SK-N-SH (cell line): Measurements from ENCODE around the gene RNF187. TPM values are rescaled to one million over a fixed set of nuclear protein-coding genes. Genes with fewer than 3 reads are reported as not detected.

Experiments
- CTCF ChIA-PET: fragments of 300-600, 350-600 bp; formaldehyde crosslinking; extraction: SDS; loops from one replicate; lab custom pipeline; 2021; lab: Yijun Ruan, JAX
- POLR2A ChIA-PET: fragments of 350-600 bp; sonication (Branson Sonifier 250); formaldehyde crosslinking; extraction: SDS; loops from one replicate; lab custom pipeline; 2020; ENCODE audit warnings: antibody characterized with exemption, inconsistent platforms; lab: Yijun Ruan, JAX
- DNase-seq: peaks from one replicate; pipeline ENCODE4 v3.0.0; 2012
- H2AFZ ChIP-seq: fragments of 200-600 bp; sonication (generic); 2 replicates; pipeline ENCODE4 v1.8.1; 2016; ENCODE audit warnings: antibody characterized with exemption, mild to moderate bottlenecking, low read depth
- H3F3A ChIP-seq: fragments of 200-600 bp; sonication (generic); replicated peaks from 2 replicates; pipeline ENCODE3; 2016; ENCODE audit warnings: antibody characterized with exemption, mild to moderate bottlenecking; ENCODE audit not compliant: insufficient read depth
- H3K27ac ChIP-seq, 2 experiments: fragments of 200-500 bp in 1 of 2; fragments of 200-600 bp in 1 of 2; sonication (Bioruptor generic) in 1 of 2; sonication (generic), shearing (Covaris generic) in 1 of 2; 2 replicates each; pipeline versions ENCODE4 v1.5.1 to v1.6.1; 2014 to 2016; ENCODE audit warnings: low read depth in 2 of 2, inconsistent platforms in 1 of 2, low read length in 1 of 2, mild to moderate bottlenecking in 1 of 2, mixed read lengths in 1 of 2
- H3K27me3 ChIP-seq: fragments of 200-600 bp; sonication (generic), shearing (Covaris generic); 2 replicates; pipeline ENCODE4 v1.6.1; 2016; ENCODE audit warnings: mixed run types; ENCODE audit not compliant: insufficient read depth
- H3K36me3 ChIP-seq, 2 experiments: fragments of 200-500 bp in 1 of 2; fragments of 200-600 bp in 1 of 2; sonication (Bioruptor generic) in 1 of 2; sonication (generic) in 1 of 2; replicated peaks in 1 of 2; 2 replicates each; pipeline versions ENCODE3 to v1.5.1; 2014 to 2016; ENCODE audit warnings: low read length in 1 of 2, mild to moderate bottlenecking in 1 of 2; ENCODE audit not compliant: insufficient read depth in 2 of 2, control insufficient read depth in 1 of 2
- H3K4me1 ChIP-seq, 2 experiments: fragments of 200-500 bp in 1 of 2; fragments of 200-600 bp in 1 of 2; sonication (Bioruptor generic) in 1 of 2; sonication (generic), shearing (Covaris generic) in 1 of 2; 2 replicates each; pipeline versions ENCODE4 v1.5.1 to v1.6.1; 2014 to 2016; ENCODE audit warnings: low read depth in 1 of 2, low read length in 1 of 2, mixed run types in 1 of 2; ENCODE audit not compliant: insufficient read depth in 2 of 2, control insufficient read depth in 1 of 2
- H3K4me2 ChIP-seq: fragments of 200-600 bp; sonication (generic), shearing (Covaris generic); 2 replicates; pipeline ENCODE4 v1.6.1; 2017; ENCODE audit warnings: mixed run types
- H3K4me3 ChIP-seq, 2 experiments: fragments of 200-500 bp in 1 of 2; fragments of 200-600 bp in 1 of 2; sonication (Bioruptor generic) in 1 of 2; sonication (generic), shearing (Covaris generic) in 1 of 2; 2 replicates each; pipeline versions ENCODE4 v1.5.1 to v1.8.1; 2014 to 2016; ENCODE audit warnings: low read depth in 2 of 2, inconsistent platforms in 1 of 2, low read length in 1 of 2, mild to moderate bottlenecking in 1 of 2, mixed read lengths in 1 of 2, moderate library complexity in 1 of 2
- H3K79me2 ChIP-seq: fragments of 200-600 bp; sonication (generic); 2 replicates; pipeline ENCODE4 v1.8.1; 2017; ENCODE audit warnings: mild to moderate bottlenecking; ENCODE audit not compliant: insufficient read depth
- H3K9ac ChIP-seq: fragments of 200-600 bp; sonication (generic); 2 replicates; pipeline ENCODE4 v1.6.1; 2017; ENCODE audit warnings: mixed run types
- H3K9me2 ChIP-seq: fragments of 200-600 bp; sonication (generic); 2 replicates; pipeline ENCODE4 v1.6.1; 2017; ENCODE audit warnings: mixed run types
- H3K9me3 ChIP-seq: fragments of 200-600 bp; sonication (generic); 2 replicates; pipeline ENCODE4 v1.6.1; 2017; ENCODE audit warnings: mixed run types, mild to moderate bottlenecking, moderate library complexity
- H4K20me1 ChIP-seq: fragments of 200-600 bp; sonication (generic); 2 replicates; pipeline ENCODE4 v1.6.1; 2017; ENCODE audit warnings: mild to moderate bottlenecking, mixed run types; ENCODE audit not compliant: insufficient read depth
- ELF1 ChIP-seq: IDR thresholded peaks from 2 replicates; pipeline ENCODE4 v1.4.0; 2012
- IRF3 ChIP-seq: fragments of 150-350 bp; IDR thresholded peaks from 2 replicates; pipeline ENCODE4 v1.6.1; 2016; ENCODE audit warnings: mild to moderate bottlenecking, low read depth, low read length
- JUND ChIP-seq: IDR thresholded peaks from 2 replicates; pipeline ENCODE4 v1.4.0; 2012
- MEF2A ChIP-seq: IDR thresholded peaks from 2 replicates; pipeline ENCODE4 v1.4.0; 2012; ENCODE audit warnings: low read depth, borderline replicate concordance
- NRF1 ChIP-seq: IDR thresholded peaks from 2 replicates; pipeline ENCODE4 v1.6.1; 2012; ENCODE audit warnings: low read depth, mild to moderate bottlenecking, low read length
- PBX3 ChIP-seq: IDR thresholded peaks from 2 replicates; pipeline ENCODE4; 2012
- RAD21 ChIP-seq: IDR thresholded peaks from 2 replicates; pipeline ENCODE4 v1.6.1; 2012; ENCODE audit warnings: mild to moderate bottlenecking, low read length
- RCOR1 ChIP-seq: fragments of 150-350 bp; IDR thresholded peaks from 2 replicates; pipeline ENCODE4 v1.6.1; 2017; ENCODE audit warnings: antibody characterized with exemption, low read length
- TCF12 ChIP-seq: IDR thresholded peaks from 2 replicates; pipeline ENCODE4 v1.4.0; 2012
- TEAD4 ChIP-seq: IDR thresholded peaks from 2 replicates; pipeline ENCODE4 v1.4.0; 2012; ENCODE audit warnings: mild to moderate bottlenecking, borderline replicate concordance; ENCODE audit not compliant: insufficient read depth
- YY1 ChIP-seq: IDR thresholded peaks from 2 replicates; pipeline ENCODE4 v1.4.0; 2012; ENCODE audit warnings: low read depth, mild to moderate bottlenecking
- WGBS: methylation state at CpG from one replicate; pipeline ENCODE4 v1.1.6; 2017; ENCODE audit warnings: low lambda C conversion rate; 5-methylcytosine and 5-hydroxymethylcytosine counted together
- polyA plus RNA-seq, 3 experiments: library from polyadenylated mRNA; depleted of rRNA; stranded (reverse); fragments of >200 nt; gene quantifications; 2 replicates each; pipeline ENCODE4 v1.2.3, GENCODE V29; 2012
- TF ChIP-seq, protein P1 (sequence below): IDR thresholded peaks from 2 replicates; pipeline ENCODE4 v1.4.0; 2012; ENCODE audit warnings: low read depth, borderline replicate concordance
- TF ChIP-seq, protein P2 (sequence below): IDR thresholded peaks from 2 replicates; pipeline ENCODE4 v1.6.1; 2012; ENCODE audit warnings: mild to moderate bottlenecking, low read depth, low read length, moderate library complexity
- TF ChIP-seq, protein P3 (sequence below): fragments of 150-350 bp; IDR thresholded peaks from 2 replicates; pipeline ENCODE4 v1.6.1; 2017; ENCODE audit warnings: antibody characterized with exemption, low read length, low read depth, borderline replicate concordance
- TF ChIP-seq, protein P4 (sequence below): IDR thresholded peaks from 2 replicates; pipeline ENCODE4 v1.4.0; 2012; ENCODE audit warnings: low read depth

Gene RNF187
- polyA plus RNA-seq, 1 of the 3 experiments (the other 2 are of a cell fraction): 71.1 TPM

DNA sequence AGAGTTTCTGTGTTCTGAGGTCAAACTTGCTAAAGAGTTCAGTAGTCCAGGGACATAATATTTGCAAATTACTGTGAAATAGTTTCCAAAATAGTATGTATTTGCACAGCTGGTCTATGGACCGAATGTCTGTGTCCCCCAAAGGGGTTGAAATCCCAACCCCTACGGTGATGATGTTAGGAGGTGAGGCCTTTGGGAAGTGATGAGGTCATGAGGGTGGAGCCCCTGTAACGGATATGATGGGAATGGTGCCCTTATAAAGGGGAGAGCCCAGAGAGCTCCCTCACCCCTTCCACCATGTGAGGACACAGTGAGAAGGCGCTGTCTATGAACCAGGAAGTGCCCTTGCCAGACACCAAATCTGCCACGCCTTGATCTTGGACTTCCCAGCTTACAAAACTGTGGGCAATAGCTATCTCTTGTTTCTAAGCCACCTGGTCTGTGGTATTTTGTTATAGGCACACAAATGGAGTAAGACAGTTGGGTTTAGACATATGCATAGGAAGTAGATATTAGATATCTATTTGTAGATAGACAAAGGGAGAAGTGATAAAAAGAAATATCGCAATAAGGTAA is 21.7 kb downstream of the RNF187 start:
- no peak overlapping the region for H3K9ac ChIP-seq
- no peaks in the 10 kb centered on the region for H3K9me3 ChIP-seq
- no peaks in the 10 kb centered on the region for H3F3A ChIP-seq
- H3K36me3 ChIP-seq: no peaks in the 10 kb centered on the region
- peaks cover 29% of the 10 kb centered on the region for H3K27me3 ChIP-seq
- CTCF ChIA-PET: interaction anchor here (0.8 to 1.7 kb wide), 3 partner anchors 8 to 40 kb away, joined by 3 to 6 read pairs (median 3); no protein-coding TSS in a partner anchor
- no peak overlapping the region for H3K4me2 ChIP-seq
- H3K9me2 ChIP-seq: no peaks in the 10 kb centered on the region
- H2AFZ ChIP-seq: no peak overlapping the region
- H3K4me1 ChIP-seq: no peaks in the 10 kb centered on the region
- H4K20me1 ChIP-seq: no peaks in the 10 kb centered on the region
- H3K4me3 ChIP-seq: no peak overlapping the region
- H3K79me2 ChIP-seq: no peaks in the 10 kb centered on the region
- no peak for TF ChIP-seq MEF2A
- TF ChIP-seq, protein P1, sequence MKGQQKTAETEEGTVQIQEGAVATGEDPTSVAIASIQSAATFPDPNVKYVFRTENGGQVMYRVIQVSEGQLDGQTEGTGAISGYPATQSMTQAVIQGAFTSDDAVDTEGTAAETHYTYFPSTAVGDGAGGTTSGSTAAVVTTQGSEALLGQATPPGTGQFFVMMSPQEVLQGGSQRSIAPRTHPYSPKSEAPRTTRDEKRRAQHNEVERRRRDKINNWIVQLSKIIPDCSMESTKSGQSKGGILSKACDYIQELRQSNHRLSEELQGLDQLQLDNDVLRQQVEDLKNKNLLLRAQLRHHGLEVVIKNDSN: no peak
- no peak for TF ChIP-seq IRF3
- TF ChIP-seq ELF1: no peak
- TF ChIP-seq TEAD4: no peak
- TF ChIP-seq, protein P2, sequence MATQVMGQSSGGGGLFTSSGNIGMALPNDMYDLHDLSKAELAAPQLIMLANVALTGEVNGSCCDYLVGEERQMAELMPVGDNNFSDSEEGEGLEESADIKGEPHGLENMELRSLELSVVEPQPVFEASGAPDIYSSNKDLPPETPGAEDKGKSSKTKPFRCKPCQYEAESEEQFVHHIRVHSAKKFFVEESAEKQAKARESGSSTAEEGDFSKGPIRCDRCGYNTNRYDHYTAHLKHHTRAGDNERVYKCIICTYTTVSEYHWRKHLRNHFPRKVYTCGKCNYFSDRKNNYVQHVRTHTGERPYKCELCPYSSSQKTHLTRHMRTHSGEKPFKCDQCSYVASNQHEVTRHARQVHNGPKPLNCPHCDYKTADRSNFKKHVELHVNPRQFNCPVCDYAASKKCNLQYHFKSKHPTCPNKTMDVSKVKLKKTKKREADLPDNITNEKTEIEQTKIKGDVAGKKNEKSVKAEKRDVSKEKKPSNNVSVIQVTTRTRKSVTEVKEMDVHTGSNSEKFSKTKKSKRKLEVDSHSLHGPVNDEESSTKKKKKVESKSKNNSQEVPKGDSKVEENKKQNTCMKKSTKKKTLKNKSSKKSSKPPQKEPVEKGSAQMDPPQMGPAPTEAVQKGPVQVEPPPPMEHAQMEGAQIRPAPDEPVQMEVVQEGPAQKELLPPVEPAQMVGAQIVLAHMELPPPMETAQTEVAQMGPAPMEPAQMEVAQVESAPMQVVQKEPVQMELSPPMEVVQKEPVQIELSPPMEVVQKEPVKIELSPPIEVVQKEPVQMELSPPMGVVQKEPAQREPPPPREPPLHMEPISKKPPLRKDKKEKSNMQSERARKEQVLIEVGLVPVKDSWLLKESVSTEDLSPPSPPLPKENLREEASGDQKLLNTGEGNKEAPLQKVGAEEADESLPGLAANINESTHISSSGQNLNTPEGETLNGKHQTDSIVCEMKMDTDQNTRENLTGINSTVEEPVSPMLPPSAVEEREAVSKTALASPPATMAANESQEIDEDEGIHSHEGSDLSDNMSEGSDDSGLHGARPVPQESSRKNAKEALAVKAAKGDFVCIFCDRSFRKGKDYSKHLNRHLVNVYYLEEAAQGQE: no peak
- no peak overlapping the region for H3K27ac ChIP-seq
- DNase-seq: no peak
- POLR2A ChIA-PET: no interaction called here
- 47% methylated on average over 6 of the region's 6 CpGs for WGBS

- H3K36me3 ChIP-seq: no peaks in the 10 kb centered on the region
- no peaks in the 10 kb centered on the region for H4K20me1 ChIP-seq
- H3K4me1 ChIP-seq: no peaks in the 10 kb centered on the region
- no peak overlapping the region for H3K27ac ChIP-seq
- no peaks in the 10 kb centered on the region for H3K79me2 ChIP-seq
- no peaks in the 10 kb centered on the region for H3K9me2 ChIP-seq
- 33% methylated on average over 3 of the region's 5 CpGs for WGBS
- POLR2A ChIA-PET: no interaction called here
- CTCF ChIA-PET: no interaction called here
- no peak overlapping the region for H3K9ac ChIP-seq
- no peak overlapping the region for H2AFZ ChIP-seq
- DNase-seq: no peak
- no peaks in the 10 kb centered on the region for H3K9me3 ChIP-seq
- H3F3A ChIP-seq: no peaks in the 10 kb centered on the region
- H3K4me3 ChIP-seq: no peak overlapping the region
- peaks cover 34% of the 10 kb centered on the region for H3K27me3 ChIP-seq
- no peak overlapping the region for H3K4me2 ChIP-seq
- no peak for TF ChIP-seq JUND
- TF ChIP-seq, protein P3, sequence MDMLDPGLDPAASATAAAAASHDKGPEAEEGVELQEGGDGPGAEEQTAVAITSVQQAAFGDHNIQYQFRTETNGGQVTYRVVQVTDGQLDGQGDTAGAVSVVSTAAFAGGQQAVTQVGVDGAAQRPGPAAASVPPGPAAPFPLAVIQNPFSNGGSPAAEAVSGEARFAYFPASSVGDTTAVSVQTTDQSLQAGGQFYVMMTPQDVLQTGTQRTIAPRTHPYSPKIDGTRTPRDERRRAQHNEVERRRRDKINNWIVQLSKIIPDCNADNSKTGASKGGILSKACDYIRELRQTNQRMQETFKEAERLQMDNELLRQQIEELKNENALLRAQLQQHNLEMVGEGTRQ: no peak
- no peak for TF ChIP-seq RCOR1
- no peak for TF ChIP-seq TEAD4
- TF ChIP-seq NRF1: no peak
- no peak for TF ChIP-seq IRF3
- no peak for TF ChIP-seq YY1
- TF ChIP-seq, protein P4, sequence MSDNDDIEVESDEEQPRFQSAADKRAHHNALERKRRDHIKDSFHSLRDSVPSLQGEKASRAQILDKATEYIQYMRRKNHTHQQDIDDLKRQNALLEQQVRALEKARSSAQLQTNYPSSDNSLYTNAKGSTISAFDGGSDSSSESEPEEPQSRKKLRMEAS: no peak
- no peak for TF ChIP-seq RAD21
- TF ChIP-seq, protein P1: no peak
- no peak for TF ChIP-seq TCF12
- TF ChIP-seq PBX3: no peak
Measured at GRCh38 chr1:228510101-228510802, 23.1 kb downstream of the RNF187 start.
